GM12878 (cell line): ENCODE results near the gene PGAP3.

Source experiments
- CHD1 ChIP-seq: IDR thresholded peaks from 2 replicates; pipeline ENCODE4 v1.6.1; 2012; ENCODE audit warnings: low read depth, low read length, improper control_type of control experiment
- CREB1 ChIP-seq: IDR thresholded peaks from 2 replicates; pipeline ENCODE4 v1.6.1; 2012; ENCODE audit warnings: low read depth, mild to moderate bottlenecking, inconsistent platforms
- EED ChIP-seq: sonication (generic); IDR thresholded peaks from 2 replicates; pipeline ENCODE4 v1.6.1; 2016; ENCODE audit warnings: antibody characterized with exemption, low read depth
- FOS ChIP-seq: IDR thresholded peaks from 3 replicates; pipeline ENCODE4 v1.6.1; 2011; ENCODE audit warnings: borderline replicate concordance; ENCODE audit not compliant: insufficient read length; ENCODE audit errors: extremely low read depth
- FOXM1 ChIP-seq: IDR thresholded peaks from 2 replicates; pipeline ENCODE4 v1.6.1; 2012; ENCODE audit warnings: low read depth, mild to moderate bottlenecking, inconsistent platforms, low read length, moderate library complexity
- KLF5 ChIP-seq: fragments of 450-650 bp; IDR thresholded peaks from 2 replicates; pipeline ENCODE4 v1.6.1; 2014; ENCODE audit warnings: mild to moderate bottlenecking; ENCODE audit not compliant: partially characterized antibody
- RFX5 ChIP-seq: IDR thresholded peaks from 2 replicates; pipeline ENCODE4 v1.6.1; 2011; ENCODE audit warnings: low read depth, low read length, improper control_type of control experiment
- SIN3A ChIP-seq: IDR thresholded peaks from 2 replicates; pipeline ENCODE4 v1.6.1; 2012; ENCODE audit warnings: low read depth, low read length, improper control_type of control experiment
- ZBTB40 ChIP-seq: fragments of 450-650 bp; IDR thresholded peaks from 2 replicates; pipeline ENCODE4 v1.6.1; 2016; ENCODE audit warnings: mild to moderate bottlenecking, moderate library complexity, borderline replicate concordance
- ZNF687 ChIP-seq: fragments of 450-650 bp; IDR thresholded peaks from 2 replicates; pipeline ENCODE4 v1.6.1; 2017; ENCODE audit warnings: mild to moderate bottlenecking, moderate library complexity
- ZZZ3 ChIP-seq: IDR thresholded peaks from 2 replicates; pipeline ENCODE4 v1.6.1; 2011; ENCODE audit warnings: low read depth; ENCODE audit not compliant: control insufficient read depth, insufficient read length
- TF ChIP-seq, protein P1 (sequence below), 3 experiments: IDR thresholded peaks in 2 of 3; conservative IDR thresholded peaks in 1 of 3; 2 replicates each; pipeline ENCODE4 v1.5.1; 2011; ENCODE audit warnings: low read depth in 3 of 3, low read length in 3 of 3, mild to moderate bottlenecking in 3 of 3, control low read depth in 2 of 3, moderate library complexity in 2 of 3, inconsistent platforms in 1 of 3, mixed read lengths in 1 of 3; ENCODE audit not compliant: control insufficient read depth in 2 of 3, insufficient read depth in 1 of 3; ENCODE audit errors: extremely low read depth in 1 of 3
- TF ChIP-seq, protein P2 (sequence below): IDR thresholded peaks from 2 replicates; pipeline ENCODE4 v1.6.1; 2012; ENCODE audit warnings: mild to moderate bottlenecking, low read depth, low read length

DNA sequence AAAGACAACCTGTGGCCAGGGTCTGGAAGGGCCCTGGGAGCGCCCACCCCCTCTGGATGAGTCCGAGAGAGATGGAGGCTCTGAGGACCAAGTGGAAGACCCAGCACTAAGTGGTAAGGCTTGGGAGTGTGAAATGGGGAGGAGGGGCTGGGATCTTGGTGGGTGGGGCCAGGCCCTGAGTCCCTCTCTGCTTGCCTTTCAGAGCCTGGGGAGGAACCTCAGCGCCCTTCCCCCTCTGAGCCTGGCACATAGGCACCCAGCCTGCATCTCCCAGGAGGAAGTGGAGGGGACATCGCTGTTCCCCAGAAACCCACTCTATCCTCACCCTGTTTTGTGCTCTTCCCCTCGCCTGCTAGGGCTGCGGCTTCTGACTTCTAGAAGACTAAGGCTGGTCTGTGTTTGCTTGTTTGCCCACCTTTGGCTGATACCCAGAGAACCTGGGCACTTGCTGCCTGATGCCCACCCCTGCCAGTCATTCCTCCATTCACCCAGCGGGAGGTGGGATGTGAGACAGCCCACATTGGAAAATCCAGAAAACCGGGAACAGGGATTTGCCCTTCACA, 52.2 kb downstream of the PGAP3 start:
- TF ChIP-seq CREB1 (no peak), ZBTB40 (no peak), EED (no peak), FOXM1 (no peak), CHD1 (no peak), RFX5 (no peak), ZZZ3 (no peak), KLF5 (no peak), FOS (no peak), SIN3A (no peak), ZNF687 (no peak)
- TF ChIP-seq, protein P1, sequence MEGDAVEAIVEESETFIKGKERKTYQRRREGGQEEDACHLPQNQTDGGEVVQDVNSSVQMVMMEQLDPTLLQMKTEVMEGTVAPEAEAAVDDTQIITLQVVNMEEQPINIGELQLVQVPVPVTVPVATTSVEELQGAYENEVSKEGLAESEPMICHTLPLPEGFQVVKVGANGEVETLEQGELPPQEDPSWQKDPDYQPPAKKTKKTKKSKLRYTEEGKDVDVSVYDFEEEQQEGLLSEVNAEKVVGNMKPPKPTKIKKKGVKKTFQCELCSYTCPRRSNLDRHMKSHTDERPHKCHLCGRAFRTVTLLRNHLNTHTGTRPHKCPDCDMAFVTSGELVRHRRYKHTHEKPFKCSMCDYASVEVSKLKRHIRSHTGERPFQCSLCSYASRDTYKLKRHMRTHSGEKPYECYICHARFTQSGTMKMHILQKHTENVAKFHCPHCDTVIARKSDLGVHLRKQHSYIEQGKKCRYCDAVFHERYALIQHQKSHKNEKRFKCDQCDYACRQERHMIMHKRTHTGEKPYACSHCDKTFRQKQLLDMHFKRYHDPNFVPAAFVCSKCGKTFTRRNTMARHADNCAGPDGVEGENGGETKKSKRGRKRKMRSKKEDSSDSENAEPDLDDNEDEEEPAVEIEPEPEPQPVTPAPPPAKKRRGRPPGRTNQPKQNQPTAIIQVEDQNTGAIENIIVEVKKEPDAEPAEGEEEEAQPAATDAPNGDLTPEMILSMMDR (IDR thresholded peaks at IDR 0.05 in 2 of 3, conservative IDR thresholded peaks at IDR 0.05 in 1 of 3; ENCODE audit: control insufficient read depth in 2 of 3, extremely low read depth in 1 of 3, insufficient read depth in 1 of 3, low read depth in 3 of 3, low read length in 3 of 3) = no peak
- TF ChIP-seq, protein P2, sequence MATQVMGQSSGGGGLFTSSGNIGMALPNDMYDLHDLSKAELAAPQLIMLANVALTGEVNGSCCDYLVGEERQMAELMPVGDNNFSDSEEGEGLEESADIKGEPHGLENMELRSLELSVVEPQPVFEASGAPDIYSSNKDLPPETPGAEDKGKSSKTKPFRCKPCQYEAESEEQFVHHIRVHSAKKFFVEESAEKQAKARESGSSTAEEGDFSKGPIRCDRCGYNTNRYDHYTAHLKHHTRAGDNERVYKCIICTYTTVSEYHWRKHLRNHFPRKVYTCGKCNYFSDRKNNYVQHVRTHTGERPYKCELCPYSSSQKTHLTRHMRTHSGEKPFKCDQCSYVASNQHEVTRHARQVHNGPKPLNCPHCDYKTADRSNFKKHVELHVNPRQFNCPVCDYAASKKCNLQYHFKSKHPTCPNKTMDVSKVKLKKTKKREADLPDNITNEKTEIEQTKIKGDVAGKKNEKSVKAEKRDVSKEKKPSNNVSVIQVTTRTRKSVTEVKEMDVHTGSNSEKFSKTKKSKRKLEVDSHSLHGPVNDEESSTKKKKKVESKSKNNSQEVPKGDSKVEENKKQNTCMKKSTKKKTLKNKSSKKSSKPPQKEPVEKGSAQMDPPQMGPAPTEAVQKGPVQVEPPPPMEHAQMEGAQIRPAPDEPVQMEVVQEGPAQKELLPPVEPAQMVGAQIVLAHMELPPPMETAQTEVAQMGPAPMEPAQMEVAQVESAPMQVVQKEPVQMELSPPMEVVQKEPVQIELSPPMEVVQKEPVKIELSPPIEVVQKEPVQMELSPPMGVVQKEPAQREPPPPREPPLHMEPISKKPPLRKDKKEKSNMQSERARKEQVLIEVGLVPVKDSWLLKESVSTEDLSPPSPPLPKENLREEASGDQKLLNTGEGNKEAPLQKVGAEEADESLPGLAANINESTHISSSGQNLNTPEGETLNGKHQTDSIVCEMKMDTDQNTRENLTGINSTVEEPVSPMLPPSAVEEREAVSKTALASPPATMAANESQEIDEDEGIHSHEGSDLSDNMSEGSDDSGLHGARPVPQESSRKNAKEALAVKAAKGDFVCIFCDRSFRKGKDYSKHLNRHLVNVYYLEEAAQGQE = no peak
